HCT116 (cell line): ENCODE results near the gene CPNE2.

ENCODE experiments used
- CTCF ChIP-seq, 3 experiments: fragments of 200-600 bp in 1 of 3; sonication (generic) in 1 of 3; IDR thresholded peaks in 2 of 3; conservative IDR thresholded peaks in 1 of 3; 2 replicates each; pipeline ENCODE4 v1.5.1; 2012 to 2017; ENCODE audit warnings: low read depth in 2 of 3, low read length in 2 of 3, antibody characterized with exemption in 1 of 3, borderline replicate concordance in 1 of 3, control low read depth in 1 of 3, mild to moderate bottlenecking in 1 of 3, mixed read lengths in 1 of 3, mixed run types in 1 of 3, moderate library complexity in 1 of 3; ENCODE audit not compliant: insufficient read depth in 1 of 3
- EZH2 ChIP-seq: fragments of 200-600 bp; sonication (generic); IDR thresholded peaks from 2 replicates; pipeline ENCODE4 v1.6.1; 2017; ENCODE audit warnings: antibody characterized with exemption, mixed run types
- MAX ChIP-seq: IDR thresholded peaks from 2 replicates; pipeline ENCODE4 v1.6.1; 2012
- POLR2A ChIP-seq: IDR thresholded peaks from 2 replicates; pipeline ENCODE4 v1.7.0; 2011; ENCODE audit warnings: borderline replicate concordance; ENCODE audit not compliant: insufficient read depth, insufficient read length; ENCODE audit errors: extremely low read depth
- POLR2AphosphoS5 ChIP-seq: IDR thresholded peaks from 2 replicates; pipeline ENCODE4 v1.6.1; 2011; ENCODE audit warnings: mild to moderate bottlenecking, low read depth, low read length, moderate library complexity
- RAD21 ChIP-seq: IDR thresholded peaks from 2 replicates; pipeline ENCODE4 v1.6.1; 2012; ENCODE audit warnings: low read depth, mild to moderate bottlenecking
- SIN3A ChIP-seq: IDR thresholded peaks from 2 replicates; pipeline ENCODE4 v1.6.1; 2012; ENCODE audit warnings: low read depth
- SP1 ChIP-seq: IDR thresholded peaks from 2 replicates; pipeline ENCODE4 v1.6.1; 2012; ENCODE audit warnings: low read depth
- SRF ChIP-seq: IDR thresholded peaks from 2 replicates; pipeline ENCODE4 v1.6.1; 2012; ENCODE audit warnings: low read depth

GRCh38 chr16:57140931-57141668, 48.7 kb downstream of the CPNE2 start:
- no peak for TF ChIP-seq EZH2
- TF ChIP-seq POLR2AphosphoS5 = no peak
- TF ChIP-seq MAX = no peak
- TF ChIP-seq SP1 = no peak
- TF ChIP-seq CTCF (IDR thresholded peaks at IDR 0.05 in 2 of 3, conservative IDR thresholded peaks at IDR 0.05 in 1 of 3; ENCODE audit: borderline replicate concordance in 1 of 3, insufficient read depth in 1 of 3, low read depth in 2 of 3, low read length in 2 of 3) = no peak
- TF ChIP-seq POLR2A = no peak
- TF ChIP-seq RAD21 = no peak
- TF ChIP-seq SRF = no peak
- TF ChIP-seq SIN3A = no peak
